H1 (cell line): ENCODE results near the gene FAM193A. TPM values are rescaled to one million over a fixed set of nuclear protein-coding genes. Genes with fewer than 3 reads are reported as not detected.

ENCODE experiments used
- CTCF ChIA-PET: fragments of 300-600 bp; sonication (Branson Sonifier 250); formaldehyde crosslinking; loops from one replicate; lab custom pipeline; 2021; ENCODE audit not compliant: partially characterized antibody; lab: Charles Lee
- POLR2A ChIA-PET: fragments of 300-600 bp; sonication (Branson Sonifier 250); formaldehyde crosslinking; loops from one replicate; lab custom pipeline; 2021; ENCODE audit warnings: inconsistent platforms; ENCODE audit not compliant: partially characterized antibody; lab: Charles Lee
- DNase-seq, 2 experiments: peaks; one replicate each; pipeline versions ENCODE4 v3.0.0 to v3.0.0-alpha.2; 2010 to 2022; ENCODE audit warnings: low spot score in 2 of 2, low read depth in 1 of 2, mixed read lengths in 1 of 2
- FAIRE-seq: peaks from 2 replicates; lab custom pipeline; 2011; peaks lifted over from hg19 to GRCh38; lab: Jason Lieb, UNC
- H2AFZ ChIP-seq: 2 replicates; pipeline ENCODE4 v1.8.1; 2012; ENCODE audit warnings: low read length, inconsistent platforms
- H2AK5ac ChIP-seq: 2 replicates; pipeline ENCODE4 v1.6.1; 2013; ENCODE audit warnings: low read depth, low read length
- H2BK120ac ChIP-seq: replicated peaks from 2 replicates; pipeline ENCODE3; 2013; ENCODE audit warnings: low read depth, low read length, inconsistent platforms
- H2BK12ac ChIP-seq: 2 replicates; pipeline ENCODE4 v1.6.1; 2013; ENCODE audit warnings: low read depth, low read length
- H2BK15ac ChIP-seq: 2 replicates; pipeline ENCODE4 v1.6.1; 2013; ENCODE audit warnings: low read length
- H2BK20ac ChIP-seq: 2 replicates; pipeline ENCODE4 v1.6.1; 2013; ENCODE audit warnings: low read length
- H2BK5ac ChIP-seq: 2 replicates; pipeline ENCODE4 v1.6.1; 2013; ENCODE audit warnings: low read depth, low read length
- H3K14ac ChIP-seq: 2 replicates; pipeline ENCODE4 v1.6.1; 2013; ENCODE audit warnings: inconsistent platforms; ENCODE audit not compliant: insufficient read length
- H3K18ac ChIP-seq: 2 replicates; pipeline ENCODE4 v1.6.1; 2013; ENCODE audit warnings: low read length; ENCODE audit errors: extremely low read depth
- H3K23ac ChIP-seq: 2 replicates; pipeline ENCODE4 v1.6.1; 2013; ENCODE audit warnings: inconsistent platforms; ENCODE audit not compliant: insufficient read length
- H3K23me2 ChIP-seq: 2 replicates; pipeline ENCODE4 v1.6.1; 2013; ENCODE audit warnings: low read depth, low read length
- H3K27ac ChIP-seq: 2 replicates; pipeline ENCODE4 v1.6.1; 2011; ENCODE audit warnings: low read depth, low read length, inconsistent platforms
- H3K27me3 ChIP-seq, 4 experiments: replicated peaks in 1 of 4; 1 replicate in 1 of 4; 2 replicates in 3 of 4; pipeline versions ENCODE4 v1.6.1 to v1.8.1; 2011 to 2013; ENCODE audit warnings: low read length in 3 of 4, mild to moderate bottlenecking in 3 of 4, inconsistent platforms in 2 of 4, mixed read lengths in 2 of 4, moderate library complexity in 1 of 4; ENCODE audit not compliant: control insufficient read depth in 3 of 4, insufficient read depth in 3 of 4; ENCODE audit errors: extremely low read depth in 1 of 4
- H3K36me3 ChIP-seq, 4 experiments: 2 replicates each; pipeline versions ENCODE4 v1.6.1 to v1.8.1; 2011 to 2013; ENCODE audit warnings: mild to moderate bottlenecking in 4 of 4, low read length in 3 of 4, moderate library complexity in 2 of 4, control low read depth in 1 of 4, inconsistent platforms in 1 of 4; ENCODE audit not compliant: insufficient read depth in 4 of 4, control insufficient read depth in 2 of 4
- H3K4ac ChIP-seq: replicated peaks from 2 replicates; pipeline ENCODE3; 2013; ENCODE audit warnings: low read length, low read depth, mixed read lengths, inconsistent platforms; ENCODE audit not compliant: insufficient read length
- H3K4me1 ChIP-seq, 4 experiments: replicated peaks in 1 of 4; 1 replicate in 1 of 4; 2 replicates in 3 of 4; pipeline versions ENCODE4 v1.6.1 to v1.8.1; 2011 to 2013; ENCODE audit warnings: low read length in 3 of 4, inconsistent platforms in 2 of 4, mixed read lengths in 1 of 4; ENCODE audit not compliant: insufficient read depth in 4 of 4, control insufficient read depth in 3 of 4
- H3K4me2 ChIP-seq, 2 experiments: 2 replicates each; pipeline versions ENCODE4 v1.6.1 to v1.8.1; 2011 to 2013; ENCODE audit warnings: low read depth in 2 of 2, low read length in 2 of 2, control low read depth in 1 of 2, inconsistent platforms in 1 of 2, mild to moderate bottlenecking in 1 of 2; ENCODE audit not compliant: insufficient read depth in 1 of 2
- H3K4me3 ChIP-seq, 4 experiments: fragments of 200-600, 300-600 bp in 1 of 4; sonication (generic), shearing (Covaris generic), sonication (Bioruptor Twin) in 1 of 4; 2 replicates each; pipeline versions ENCODE4 v1.5.1 to v1.8.1; 2011 to 2016; ENCODE audit warnings: low read length in 4 of 4, low read depth in 3 of 4, control low read depth in 2 of 4, inconsistent platforms in 2 of 4, mild to moderate bottlenecking in 2 of 4, mixed read lengths in 1 of 4, moderate library complexity in 1 of 4; ENCODE audit not compliant: insufficient read depth in 2 of 4; ENCODE audit errors: extremely low read depth in 1 of 4
- H3K56ac ChIP-seq: replicated peaks from 2 replicates; pipeline ENCODE3; 2013; ENCODE audit warnings: low read depth, mild to moderate bottlenecking, mixed read lengths, low read length, inconsistent platforms; ENCODE audit not compliant: insufficient read length
- H3K79me1 ChIP-seq: 2 replicates; pipeline ENCODE4 v1.6.1; 2013; ENCODE audit warnings: low read depth, low read length, control low read depth
- H3K79me2 ChIP-seq, 2 experiments: 2 replicates each; pipeline versions ENCODE4 v1.6.1 to v1.8.1; 2012 to 2013; ENCODE audit warnings: low read length in 2 of 2, mild to moderate bottlenecking in 2 of 2, inconsistent platforms in 1 of 2; ENCODE audit not compliant: insufficient read depth in 2 of 2, control insufficient read depth in 1 of 2
- H3K9ac ChIP-seq, 4 experiments: replicated peaks in 1 of 4; 1 replicate in 1 of 4; 2 replicates in 3 of 4; pipeline versions ENCODE4 v1.6.1 to v1.8.1; 2011 to 2013; ENCODE audit warnings: low read depth in 3 of 4, low read length in 3 of 4, control low read depth in 2 of 4, mild to moderate bottlenecking in 2 of 4, moderate library complexity in 2 of 4, inconsistent platforms in 1 of 4; ENCODE audit errors: extremely low read depth in 1 of 4
- H3K9me3 ChIP-seq, 2 experiments: 2 replicates each; pipeline versions ENCODE4 v1.6.1 to v1.8.1; 2012 to 2013; ENCODE audit warnings: mild to moderate bottlenecking in 2 of 2, moderate library complexity in 2 of 2, control low read depth in 1 of 2, inconsistent platforms in 1 of 2, low read depth in 1 of 2, low read length in 1 of 2, mixed read lengths in 1 of 2; ENCODE audit not compliant: insufficient read depth in 2 of 2
- H4K20me1 ChIP-seq, 2 experiments: replicated peaks in 1 of 2; 2 replicates each; pipeline versions ENCODE3 to v1.8.1; 2011 to 2013; ENCODE audit warnings: inconsistent platforms in 2 of 2, low read length in 2 of 2, mild to moderate bottlenecking in 1 of 2; ENCODE audit not compliant: insufficient read depth in 2 of 2, control insufficient read depth in 1 of 2
- H4K5ac ChIP-seq: 2 replicates; pipeline ENCODE4 v1.6.1; 2013; ENCODE audit warnings: low read length, low read depth, mixed read lengths, inconsistent platforms; ENCODE audit not compliant: insufficient read length
- H4K8ac ChIP-seq: 2 replicates; pipeline ENCODE4 v1.8.0; 2013; ENCODE audit warnings: mild to moderate bottlenecking, moderate library complexity, low read length, inconsistent platforms; ENCODE audit not compliant: insufficient read depth; ENCODE audit errors: extremely low read depth
- H4K91ac ChIP-seq: replicated peaks from 2 replicates; pipeline ENCODE3; 2013; ENCODE audit warnings: low read length, mixed read lengths, inconsistent platforms; ENCODE audit not compliant: insufficient read length
- CHD2 ChIP-seq: IDR thresholded peaks from 2 replicates; pipeline ENCODE4 v1.6.1; 2012; ENCODE audit warnings: low read length, improper control_type of control experiment
- CTCF ChIP-seq, 3 experiments: IDR thresholded peaks; 1 replicate in 2 of 3; 2 replicates in 1 of 3; pipeline versions ENCODE4 v1.5.1 to v1.6.1; 2011; ENCODE audit warnings: low read length in 3 of 3, mild to moderate bottlenecking in 3 of 3, inconsistent platforms in 2 of 3, low read depth in 1 of 3, moderate library complexity in 1 of 3; ENCODE audit not compliant: insufficient read depth in 1 of 3; ENCODE audit errors: control extremely low read depth in 1 of 3
- WGBS, 2 experiments: shearing (Covaris generic) in 1 of 2; methylation state at CpG; one replicate each; pipeline versions ENCODE4 v1.1.6 to v1.1.7; 2013 to 2015; ENCODE audit warnings: low lambda C conversion rate in 2 of 2, mixed read lengths in 2 of 2, inconsistent platforms in 1 of 2, low coverage in 1 of 2, missing lambda C conversion rate in 1 of 2; ENCODE audit not compliant: insufficient replicate concordance in 2 of 2, insufficient coverage in 1 of 2, insufficient read length in 1 of 2; ENCODE audit errors: extremely low coverage in 1 of 2, missing lambda C conversion rate in 1 of 2; 5-methylcytosine and 5-hydroxymethylcytosine counted together
- polyA plus RNA-seq, 7 experiments: library from polyadenylated mRNA; depleted of rRNA in 3 of 7; stranded (reverse) in 5 of 7; unstranded in 2 of 7; fragments of >200 nt in 5 of 7; fragments of 200-250 nt in 2 of 7; gene quantifications; 1 replicate in 5 of 7; 2 replicates in 1 of 7; 4 replicates in 1 of 7; pipeline versions ENCODE4 v1.2.1 to v1.2.3, GENCODE V29; 2011 to 2013; ENCODE audit warnings: missing spikeins in 2 of 7, mixed read lengths in 2 of 7
- total RNA-seq: library from RNA; stranded (reverse); fragmentation: NEBNext Ultra II Directional; extraction: Animal tissue kit (Norgen Biotek cat#: 25700); gene quantifications from 2 replicates; pipeline ENCODE4 v1.2.1, GENCODE V29; 2021

Gene FAM193A
- total and polyA plus RNA-seq, 2 of the 8 experiments (the other 6 are each of a cell fraction or from before 2014, with no cell fraction given) = 8.7 to 26.2 TPM

- Histone ChIP-seq H3K23me2 (no peaks in the 10 kb centered on the region; the same call in 1 of the 2 replicates), H3K4me1 (no peaks in the 10 kb centered on the region; a peak in 2 of 7 replicates), H4K5ac (no peak overlapping the region), H4K20me1 (no peaks in the 10 kb centered on the region), H3K9me3 (no peaks in the 10 kb centered on the region), H2BK5ac (no peak overlapping the region), H3K9ac (no peak overlapping the region), H3K36me3 (no peaks in the 10 kb centered on the region), H3K56ac (no peak overlapping the region), H3K18ac (no peak overlapping the region), H3K4me2 (no peak overlapping the region), H3K23ac (no peak overlapping the region), H3K27ac (no peak overlapping the region), H2BK15ac (0 out of 2 replicates have a peak overlapping the region, but pooled peaks have one; percentile 25), H2AK5ac (no peak overlapping the region), H2BK12ac (0 out of 2 replicates have a peak overlapping the region, but pooled peaks have one; percentile 35), H3K14ac (no peak overlapping the region), H3K4ac (no peak overlapping the region), H2BK20ac (no peak overlapping the region), H3K27me3 (peaks cover 0 to 2% (median under 1%) of the 10 kb centered on the region in 4 experiments; a peak in 1 of 7 replicates), H3K4me3 (no peak overlapping the region), H3K79me2 (no peaks in the 10 kb centered on the region), H3K79me1 (no peaks in the 10 kb centered on the region), H4K8ac (no peak overlapping the region), H2BK120ac (no peak overlapping the region), H4K91ac (peak overlapping the region; percentile 3), H2AFZ (no peak overlapping the region)
- ChIA-PET POLR2A (interaction anchor here (1.0 to 6.7 kb wide), 8 partner anchors 16 to 181 kb away, joined by 3 to 29 read pairs (median 4); no protein-coding TSS in a partner anchor), CTCF (interaction anchor here (0.6 to 1.8 kb wide), 8 partner anchors 9 to 194 kb away, joined by 3 to 6 read pairs (median 3); no protein-coding TSS in a partner anchor)
- no peak for FAIRE-seq
- 82% methylated on average over 5 of the region's 5 CpGs; no CpG with 5 or more reads in 1 of the 2 experiments for WGBS, 2 experiments
- no peak for TF ChIP-seq CTCF (IDR thresholded peaks at IDR 0.05; ENCODE audit: control extremely low read depth in 1 of 3, insufficient read depth in 1 of 3, low read depth in 1 of 3, low read length in 3 of 3)
- no peak for TF ChIP-seq CHD2
- no peak for DNase-seq
Observed at GRCh38 chr4:2762048-2762447, 225.6 kb downstream of the FAM193A start.
